GM21619 (cell line): ENCODE data around the gene DYNC1I1.

ENCODE experiments used
- ATAC-seq: cut with Tn5 transposase; IDR thresholded peaks from one replicate; pipeline ENCODE4 v1.9.1; 2021; ENCODE audit not compliant: unreplicated experiment

DYNC1I1 gene

GRCh38 chr7:95957510-95957909 lies 185.2 kb downstream of the DYNC1I1 start:
- ATAC-seq: no peak

DNA sequence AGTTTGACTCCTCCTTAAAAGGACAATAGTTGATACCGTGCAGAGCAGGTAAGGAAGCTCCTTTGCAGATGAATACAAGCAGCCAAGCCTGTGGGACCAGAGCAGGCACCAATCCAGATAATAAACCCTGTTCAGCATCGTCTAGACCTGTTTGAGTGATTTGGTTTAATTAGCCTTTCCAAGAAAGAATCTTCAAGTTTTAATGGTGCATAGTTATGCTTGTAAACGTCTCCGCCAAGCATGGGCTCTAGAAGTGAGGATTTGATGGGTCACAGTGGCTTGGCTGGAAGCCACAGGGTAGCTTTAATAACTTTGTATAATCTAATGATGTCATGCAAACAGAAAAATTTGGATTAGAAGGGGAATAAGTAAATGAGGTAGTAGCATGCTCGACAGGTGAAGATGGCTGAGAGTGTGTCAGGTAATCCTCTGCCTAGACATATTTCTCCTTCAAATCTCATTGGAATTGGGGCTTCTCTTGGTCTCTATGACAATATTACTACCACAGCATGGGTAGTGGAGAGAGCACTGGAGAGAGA lies 188.4 kb downstream of the DYNC1I1 start:
- ATAC-seq: no peak

GRCh38 chr7:95963446-95963990 lies 191.2 kb downstream of the DYNC1I1 start:
- no peak for ATAC-seq

GRCh38 chr7:95971716-95972115 lies 199.4 kb downstream of the DYNC1I1 start:
- no peak for ATAC-seq

GRCh38 chr7:95972523-95972922 lies 200.2 kb downstream of the DYNC1I1 start:
- no peak for ATAC-seq

GRCh38 chr7:95974108-95974507 lies 201.8 kb downstream of the DYNC1I1 start:
- no peak for ATAC-seq

DNA sequence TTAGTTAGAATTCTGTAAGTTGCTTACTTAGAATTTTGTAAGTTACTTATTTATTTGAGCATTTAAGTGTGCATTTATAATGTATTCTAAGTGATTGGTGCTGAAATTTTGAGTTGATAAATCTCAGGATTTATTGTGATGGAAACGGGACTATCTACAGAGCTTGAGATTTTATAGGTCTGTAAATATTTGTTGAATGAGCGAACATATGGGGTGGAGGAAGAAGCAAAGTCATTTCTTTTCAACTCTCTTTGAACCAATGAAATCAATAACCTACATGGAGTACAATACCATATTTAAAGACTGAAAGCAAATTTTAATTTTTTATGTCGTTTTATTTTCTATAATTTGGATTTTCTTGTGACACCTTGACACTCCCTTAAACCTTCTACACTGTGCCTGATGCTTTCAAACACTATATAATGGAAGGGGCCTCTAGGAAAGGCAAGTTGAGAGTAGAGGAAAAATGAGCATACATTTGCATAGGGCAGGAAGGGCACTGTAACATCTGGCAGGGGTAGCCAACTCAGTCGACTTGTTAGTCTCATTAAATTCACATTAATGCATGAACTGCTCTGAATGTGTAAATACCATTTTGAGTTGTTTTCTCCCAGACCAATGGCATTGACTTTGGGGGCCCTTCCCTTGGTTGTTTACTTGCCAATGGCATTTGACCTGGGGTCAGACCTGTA lies 204.2 kb downstream of the DYNC1I1 start:
- no peak for ATAC-seq

- no peak for ATAC-seq
These were observed 205.6 kb downstream of the DYNC1I1 start for GRCh38 chr7:95977994-95978393.

- ATAC-seq: no peak
These were observed 207.8 kb downstream of the DYNC1I1 start for GRCh38 chr7:95980167-95980566.

GRCh38 chr7:95980706-95981105 lies 208.4 kb downstream of the DYNC1I1 start:
- ATAC-seq: no peak

- ATAC-seq: no peak
These were observed 213.9 kb downstream of the DYNC1I1 start for GRCh38 chr7:95986178-95986764.

GRCh38 chr7:95989301-95989700 lies 216.9 kb downstream of the DYNC1I1 start:
- ATAC-seq: no peak

DNA sequence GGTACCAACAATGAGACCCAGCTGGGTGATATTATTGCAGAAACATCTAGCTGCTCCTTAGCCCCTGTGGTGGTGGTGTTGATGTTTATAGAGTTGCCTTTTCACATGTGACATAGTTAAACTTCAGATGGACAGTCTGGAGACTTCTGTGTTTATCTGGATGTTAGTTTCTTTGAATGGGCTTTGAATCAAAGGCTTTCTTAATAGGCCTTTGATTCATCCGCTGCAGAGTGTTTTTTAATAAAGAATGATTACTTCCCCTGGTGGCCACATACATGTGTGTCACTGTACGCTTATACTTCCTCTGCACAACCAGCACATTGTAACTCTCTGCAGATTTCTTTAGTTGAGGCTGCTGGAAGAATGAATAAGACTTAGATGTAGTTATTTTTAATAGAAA lies 221.0 kb downstream of the DYNC1I1 start:
- ATAC-seq: no peak

GRCh38 chr7:95996174-95996573 lies 223.8 kb downstream of the DYNC1I1 start:
- ATAC-seq: no peak

DNA sequence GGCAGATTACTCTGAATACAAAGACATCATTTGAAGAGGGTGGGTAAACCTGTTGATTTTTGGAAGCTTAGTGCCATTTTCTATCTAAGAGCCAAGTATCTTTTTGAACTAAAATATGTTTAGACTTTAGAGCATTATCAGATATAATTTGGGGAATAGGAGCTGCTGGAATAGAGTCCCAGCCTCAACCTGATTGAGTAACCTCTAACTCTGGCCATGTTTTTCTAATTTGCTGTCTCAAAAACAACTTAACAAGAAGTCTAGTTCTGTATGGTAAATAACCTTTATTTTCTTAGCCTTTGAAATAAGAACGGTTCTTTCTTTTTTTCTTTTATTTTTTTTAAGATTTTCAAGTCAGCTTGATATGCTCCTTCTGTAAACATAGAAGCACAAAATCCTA lies 224.5 kb downstream of the DYNC1I1 start:
- ATAC-seq: no peak

DNA sequence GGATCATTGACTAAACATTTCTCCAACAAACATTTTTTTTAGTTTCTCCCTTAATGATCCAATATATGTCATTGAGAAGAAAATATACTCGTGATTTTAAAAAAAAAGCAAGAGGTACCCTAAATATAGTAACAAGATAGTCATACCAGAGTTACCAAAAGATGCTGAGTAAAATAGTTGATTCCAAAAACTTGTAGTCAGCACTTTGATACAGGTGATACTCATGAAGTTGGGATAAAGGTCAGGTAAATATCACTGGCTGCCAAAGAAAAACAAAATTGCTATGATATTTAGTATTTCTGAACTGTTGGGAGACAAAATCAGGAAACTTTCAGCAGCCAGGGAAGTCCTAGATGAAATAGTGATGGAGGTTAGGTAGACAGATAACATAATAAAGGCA lies 225.3 kb downstream of the DYNC1I1 start:
- ATAC-seq: no peak

GRCh38 chr7:95999481-95999880 lies 227.1 kb downstream of the DYNC1I1 start:
- no peak for ATAC-seq

- ATAC-seq: no peak
These were observed 232.2 kb downstream of the DYNC1I1 start for GRCh38 chr7:96004578-96004977.

GRCh38 chr7:96005271-96005670 lies 232.9 kb downstream of the DYNC1I1 start:
- ATAC-seq: no peak

- no peak for ATAC-seq
These were observed 236.8 kb downstream of the DYNC1I1 start for GRCh38 chr7:96009148-96009547.

DNA sequence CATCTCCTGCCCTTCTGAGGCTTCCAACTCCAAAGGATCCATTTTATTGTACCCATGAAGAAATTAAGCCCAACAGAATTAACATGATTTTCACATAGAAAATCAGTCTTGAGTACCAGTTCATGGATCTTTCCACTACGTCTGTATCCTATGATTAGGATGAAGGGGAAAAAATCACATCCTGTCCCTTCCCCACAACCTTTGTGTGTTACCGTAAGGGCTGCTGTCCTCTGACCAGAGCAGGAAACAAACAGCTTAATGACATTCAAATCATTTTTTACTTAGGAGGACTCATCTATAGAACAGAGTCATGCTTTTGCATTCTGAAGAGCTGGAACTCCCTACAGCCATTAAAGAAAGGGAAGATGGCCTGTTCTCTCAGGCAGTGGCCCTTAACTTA lies 241.5 kb downstream of the DYNC1I1 start:
- ATAC-seq: no peak

DNA sequence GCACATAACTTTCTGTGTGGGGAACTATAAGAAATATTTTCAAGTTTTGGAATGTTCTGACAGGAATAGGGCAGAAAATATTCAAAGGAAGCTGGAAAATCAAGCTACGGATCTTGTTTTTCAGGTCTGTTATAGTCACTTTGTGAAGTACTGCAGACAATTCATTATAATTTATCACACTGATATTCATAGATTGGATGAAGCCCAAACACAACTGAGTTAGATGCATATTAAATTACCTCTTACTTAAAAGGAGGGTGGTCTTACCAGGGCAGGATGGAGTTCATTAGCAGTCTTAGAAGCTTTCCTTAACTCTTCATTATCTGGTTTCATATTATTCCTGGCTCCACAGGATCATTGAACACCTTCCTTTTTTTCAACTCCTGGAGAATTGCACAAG lies 242.3 kb downstream of the DYNC1I1 start:
- ATAC-seq: no peak
